HepG2 (cell line): Measurements from ENCODE around the gene MYO3B. TPM values are rescaled to one million over a fixed set of nuclear protein-coding genes. Genes with fewer than 3 reads are reported as not detected.

Experiments
- ATAC-seq: fragments of 200-7000 bp; cut with Tn5 transposase; 3 replicates; pipeline ENCODE4 v1.9.1; 2020; ENCODE audit warnings: mild to moderate bottlenecking, moderate library complexity
- BruUV-seq: library from RNA; stranded (reverse); fragments of 400-500 nt; replicated peaks from 2 replicates; lab custom pipeline; 2021; lab: Mats Ljungman, UMichigan
- CTCF ChIA-PET: fragments of 300-600 bp; formaldehyde crosslinking; extraction: SDS; loops from one replicate; lab custom pipeline; 2021; ENCODE audit warnings: low total read pairs, inconsistent platforms, low intra/inter-chr PET ratio; lab: Yijun Ruan, JAX
- POLR2A ChIA-PET: fragments of 350-600 bp; sonication (Branson Sonifier 250); formaldehyde crosslinking; loops from one replicate; lab custom pipeline; 2020; ENCODE audit warnings: antibody characterized with exemption, inconsistent platforms; lab: Yijun Ruan, JAX
- DNase-seq: peaks from one replicate; pipeline ENCODE4 v3.0.0-alpha.2; 2015; ENCODE audit warnings: low spot score
- FAIRE-seq: peaks from 3 replicates; lab custom pipeline; 2011; peaks lifted over from hg19 to GRCh38; lab: Jason Lieb, UNC
- H2AFZ ChIP-seq: one replicate; pipeline ENCODE4 v1.6.1; 2011; ENCODE audit warnings: low read length, inconsistent platforms
- H3K27ac ChIP-seq: fragments of 300-600 bp; 3 replicates; pipeline ENCODE4 v1.8.0; 2011; ENCODE audit warnings: mixed run types, mild to moderate bottlenecking, mixed read lengths, low read length, inconsistent platforms; ENCODE audit not compliant: insufficient read depth; ENCODE audit errors: extremely low read length
- H3K27me3 ChIP-seq, 2 experiments: fragments of 200-600 bp in 1 of 2; 2 replicates in 1 of 2; 3 replicates in 1 of 2; pipeline versions ENCODE4 v1.6.0 to v1.8.0; 2011; ENCODE audit warnings: low read length in 2 of 2, mild to moderate bottlenecking in 2 of 2, moderate library complexity in 2 of 2, inconsistent platforms in 1 of 2; ENCODE audit not compliant: insufficient read depth in 2 of 2, control insufficient read depth in 1 of 2
- H3K36me3 ChIP-seq, 2 experiments: fragments of 200-600 bp in 1 of 2; replicated peaks in 1 of 2; 2 replicates in 1 of 2; 3 replicates in 1 of 2; pipeline versions ENCODE4 v1.5.1 to v1.8.0; 2011; ENCODE audit warnings: low read length in 2 of 2, inconsistent platforms in 1 of 2; ENCODE audit not compliant: insufficient read depth in 2 of 2, control insufficient read depth in 1 of 2
- H3K4me1 ChIP-seq: 2 replicates; pipeline ENCODE4 v1.5.1; 2012; ENCODE audit warnings: low read length, inconsistent platforms; ENCODE audit not compliant: insufficient read depth
- H3K4me2 ChIP-seq: 2 replicates; pipeline ENCODE4 v1.6.0; 2011; ENCODE audit warnings: low read depth, low read length, inconsistent platforms
- H3K4me3 ChIP-seq, 3 experiments: fragments of 200-600 bp in 1 of 3; sonication (generic), shearing (Covaris generic) in 1 of 3; replicated peaks in 1 of 3; 2 replicates each; pipeline ENCODE4 v1.5.1; 2011 to 2016; ENCODE audit warnings: low read length in 3 of 3, inconsistent platforms in 2 of 3, low read depth in 2 of 3, mild to moderate bottlenecking in 2 of 3, control low read depth in 1 of 3, mixed read lengths in 1 of 3; ENCODE audit not compliant: insufficient read depth in 1 of 3
- H3K79me2 ChIP-seq: one replicate; pipeline ENCODE4 v1.6.1; 2011; ENCODE audit warnings: low read length, inconsistent platforms; ENCODE audit not compliant: insufficient read depth
- H3K9ac ChIP-seq: 2 replicates; pipeline ENCODE4 v1.6.0; 2011; ENCODE audit warnings: mild to moderate bottlenecking, low read depth, low read length, inconsistent platforms; ENCODE audit not compliant: insufficient read depth
- H3K9me3 ChIP-seq: 2 replicates; pipeline ENCODE4 v1.5.1; 2012; ENCODE audit warnings: mild to moderate bottlenecking, low read length
- H4K20me1 ChIP-seq: 2 replicates; pipeline ENCODE4 v1.6.0; 2011; ENCODE audit warnings: inconsistent platforms, mild to moderate bottlenecking, low read length, moderate library complexity; ENCODE audit not compliant: insufficient read depth
- ATM ChIP-seq: fragments of 450-650 bp; IDR thresholded peaks from 2 replicates; pipeline ENCODE4 v1.7.1; 2017; ENCODE audit warnings: mild to moderate bottlenecking, borderline replicate concordance
- CBX1 ChIP-seq: IDR thresholded peaks from one replicate; pipeline ENCODE4 v1.6.1; 2016; ENCODE audit warnings: antibody characterized with exemption, low read depth
- CREM ChIP-seq, 2 experiments: sonication (generic) in 1 of 2; formaldehyde crosslinking in 1 of 2; IDR thresholded peaks; 2 replicates each; pipeline versions ENCODE4 v1.4.0 to v1.6.1; 2016 to 2020; ENCODE audit warnings: antibody characterized with exemption in 1 of 2, mild to moderate bottlenecking in 1 of 2, missing genetic modification reagents in 1 of 2
- FOSL1 ChIP-seq: sonication (generic); formaldehyde crosslinking; IDR thresholded peaks from 2 replicates; pipeline ENCODE4 v1.9.0; 2021; ENCODE audit warnings: missing genetic modification reagents, borderline replicate concordance
- HOXA3 ChIP-seq: sonication (generic); formaldehyde crosslinking; IDR thresholded peaks from 2 replicates; pipeline ENCODE4 v1.5.0; 2020; ENCODE audit warnings: missing genetic modification reagents
- RBM22 ChIP-seq: fragments of 200-400 bp; formaldehyde crosslinking; optimal IDR thresholded peaks from 2 replicates; pipeline ENCODE3; 2017; ENCODE audit warnings: mild to moderate bottlenecking, low read length, moderate library complexity
- ZBTB3 ChIP-seq: sonication (generic); formaldehyde crosslinking; IDR thresholded peaks from 2 replicates; pipeline ENCODE4 v1.4.0; 2020; ENCODE audit warnings: low read depth, mild to moderate bottlenecking, moderate library complexity, missing genetic modification reagents, borderline replicate concordance
- ZNF224 ChIP-seq: sonication (generic); formaldehyde crosslinking; IDR thresholded peaks from 2 replicates; pipeline ENCODE4 v1.5.0; 2020; ENCODE audit warnings: mild to moderate bottlenecking, missing genetic modification reagents
- ZNF263 ChIP-seq: sonication (generic); formaldehyde crosslinking; IDR thresholded peaks from 2 replicates; pipeline ENCODE4 v1.4.0; 2020; ENCODE audit warnings: missing genetic modification reagents
- ZNF296 ChIP-seq: sonication (generic); formaldehyde crosslinking; conservative IDR thresholded peaks from 2 replicates; pipeline ENCODE4 v1.5.0; 2020; ENCODE audit warnings: mild to moderate bottlenecking, missing genetic modification reagents
- ZNF605 ChIP-seq: sonication (generic); formaldehyde crosslinking; IDR thresholded peaks from 2 replicates; pipeline ENCODE4 v1.8.0; 2022; ENCODE audit warnings: mild to moderate bottlenecking, missing genetic modification reagents
- ZNF879 ChIP-seq: sonication (generic); formaldehyde crosslinking; IDR thresholded peaks from 2 replicates; pipeline ENCODE4 v1.8.1; 2023; ENCODE audit warnings: missing genetic modification reagents
- WGBS: methylation state at CpG from one replicate; pipeline ENCODE4 v1.1.6; 2017; ENCODE audit warnings: low lambda C conversion rate; 5-methylcytosine and 5-hydroxymethylcytosine counted together
- in situ Hi-C: cut with HindIII; loops from 2 replicates; pipeline ENCODE4 v1.10.0; 2017; ENCODE audit warnings: low pct_unique_long_range_greater_than_20kb; ENCODE audit not compliant: extremely low pct_ligation_motif_present
- intact Hi-C: fragments of 100-400 bp; cut with micrococcal nuclease; formaldehyde crosslinking; loops from one replicate; pipeline ENCODE4 v1.10.0; 2022; ENCODE audit not compliant: unreplicated experiment
- polyA plus RNA-seq, 8 experiments: library from polyadenylated mRNA; depleted of rRNA in 3 of 8; stranded (reverse) in 7 of 8; unstranded in 1 of 8; fragments of >200 nt; fragmentation: Illumina TruSeq in 4 of 8; extraction: Trizol in 4 of 8; gene quantifications; 2 replicates each; pipeline versions ENCODE4 v1.2.1 to v1.2.3, GENCODE V29; 2011 to 2016; ENCODE audit warnings: low read depth in 4 of 8, missing spikeins in 1 of 8, mixed read lengths in 1 of 8; ENCODE audit not compliant: insufficient read depth in 1 of 8
- total RNA-seq, 5 experiments: library from RNA; depleted of rRNA; stranded (reverse); fragments of >200 nt; fragmentation: Illumina TruSeq; extraction: Trizol; gene quantifications; 2 replicates each; pipeline ENCODE4 v1.2.3, GENCODE V29; 2016; ENCODE audit warnings: low read depth in 1 of 5
- TF ChIP-seq, protein P1 (sequence below): sonication (generic); formaldehyde crosslinking; IDR thresholded peaks from 2 replicates; pipeline ENCODE4 v1.9.0; 2021; ENCODE audit warnings: mild to moderate bottlenecking, missing genetic modification reagents

Gene MYO3B
- total and polyA plus RNA-seq, 2 of the 13 experiments (the other 11 are each of a cell fraction or from before 2014, with no cell fraction given), result 0.01 TPM; not detected in 1

DNA sequence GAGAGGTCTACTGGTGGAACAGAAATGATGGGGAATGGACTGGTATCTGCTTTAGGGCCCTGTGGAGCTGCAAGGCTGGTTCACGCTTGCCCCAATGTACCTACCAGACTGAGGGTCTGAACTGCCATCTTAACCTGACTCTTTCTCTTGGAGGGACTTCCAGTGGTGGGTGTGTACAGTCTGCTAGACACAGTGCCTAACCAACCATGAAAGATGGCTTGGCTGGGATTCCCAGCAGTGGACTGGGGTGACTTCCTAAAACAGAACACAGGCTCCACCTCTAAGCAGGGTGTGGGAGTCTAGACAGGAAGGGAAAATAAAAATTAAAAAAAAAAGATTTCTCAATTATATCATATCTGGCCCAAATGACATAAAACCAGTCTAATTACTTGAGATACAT is 25.5 kb upstream of the MYO3B start:
- H4K20me1 ChIP-seq, result no peaks in the 10 kb centered on the region
- ChIA-PET CTCF (no interaction called here), POLR2A (no interaction called here)
- intact Hi-C loops (no loop called here), in situ Hi-C loops (no loop called here)
- H3K4me1 ChIP-seq, result peaks cover 22% of the 10 kb centered on the region
- no peak overlapping the region for H3K27ac ChIP-seq
- no peaks in the 10 kb centered on the region for H3K9me3 ChIP-seq
- no peak for ATAC-seq
- H3K79me2 ChIP-seq, result no peaks in the 10 kb centered on the region
- no peak overlapping the region for H3K4me3 ChIP-seq
- no peak overlapping the region for H3K9ac ChIP-seq
- no peak overlapping the region for H3K4me2 ChIP-seq
- FAIRE-seq, result no peak
- WGBS, result 47% methylated on average over 1 of the region's 1 CpG
- BruUV-seq, result no TSS peak
- TF ChIP-seq ZBTB3 (CRISPR knock-in tag) (no peak), ZNF224 (no peak)
- DNase-seq, result no peak
- H3K27me3 ChIP-seq, result peaks cover 0 to 3% of the 10 kb centered on the region in 2 experiments; a peak in 2 of 5 replicates
- no peaks in the 10 kb centered on the region for H3K36me3 ChIP-seq
- H2AFZ ChIP-seq, result no peak overlapping the region

DNA sequence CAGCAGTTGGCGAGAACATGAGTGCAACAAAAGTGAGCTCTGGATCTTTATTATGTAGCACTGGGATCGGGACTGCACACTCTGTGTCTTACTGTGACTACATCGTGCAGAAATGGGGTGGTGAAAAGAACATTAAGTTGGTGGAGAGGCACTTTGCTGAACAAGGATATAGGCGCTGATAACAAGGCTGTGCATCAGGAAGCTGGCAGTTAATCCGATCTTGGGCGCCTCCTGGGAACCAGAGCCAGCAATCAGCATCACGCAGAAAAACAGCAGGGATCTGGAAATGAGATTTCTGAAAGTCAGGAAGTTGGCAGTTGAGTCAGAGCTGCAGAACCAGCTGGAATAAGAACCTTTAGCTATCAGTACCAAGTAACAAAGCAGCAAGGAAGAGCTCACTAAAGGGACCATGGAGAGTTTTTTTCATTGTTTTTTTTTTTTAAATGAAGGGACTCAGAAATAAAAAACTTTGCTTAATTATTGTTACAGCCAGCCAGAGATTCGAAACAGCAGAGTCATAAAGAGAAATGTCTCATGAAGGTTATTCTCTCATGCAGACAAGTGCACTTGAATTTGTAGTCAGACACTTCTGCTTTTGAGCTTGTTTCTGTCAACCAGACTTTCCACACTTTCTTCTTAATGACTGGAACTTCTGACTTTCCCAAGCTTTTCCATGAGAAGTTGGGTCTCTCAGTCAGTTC is 22.8 kb upstream of the MYO3B start:
- H4K20me1 ChIP-seq, result no peaks in the 10 kb centered on the region
- no peaks in the 10 kb centered on the region for H3K36me3 ChIP-seq
- FAIRE-seq (no peak), DNase-seq (no peak), ATAC-seq (no peak)
- H3K4me2 ChIP-seq, result no peak overlapping the region
- no peaks in the 10 kb centered on the region for H3K9me3 ChIP-seq
- peaks cover 27% of the 10 kb centered on the region for H3K4me1 ChIP-seq
- no TSS peak for BruUV-seq
- no peaks in the 10 kb centered on the region for H3K79me2 ChIP-seq
- no peak overlapping the region for H3K4me3 ChIP-seq
- WGBS, result 42% methylated on average over 8 of the region's 8 CpGs
- ChIA-PET POLR2A (interaction anchor here (1.4 kb wide), 1 partner anchor 13 kb away, joined by 3 read pairs; no protein-coding TSS in a partner anchor), CTCF (no interaction called here)
- no peak overlapping the region for H3K27ac ChIP-seq
- in situ Hi-C loops (no loop called here), intact Hi-C loops (no loop called here)
- H2AFZ ChIP-seq, result no peak overlapping the region
- peaks cover 0 to 3% of the 10 kb centered on the region in 2 experiments; a peak in 3 of 5 replicates for H3K27me3 ChIP-seq
- H3K9ac ChIP-seq, result no peak overlapping the region
- TF ChIP-seq FOSL1 (no peak), ZNF879 (no peak), CREM (IDR thresholded peaks at IDR 0.05) (no peak), CREM (CRISPR knock-in tag; IDR thresholded peaks at IDR 0.05) (no peak), ZNF296 (CRISPR knock-in tag) (no peak), CBX1 (no peak), ZNF605 (CRISPR knock-in tag) (no peak), ATM (no peak), RBM22 (no peak), HOXA3 (CRISPR knock-in tag) (no peak), ZNF263 (CRISPR knock-in tag) (no peak)
- TF ChIP-seq, protein P1, sequence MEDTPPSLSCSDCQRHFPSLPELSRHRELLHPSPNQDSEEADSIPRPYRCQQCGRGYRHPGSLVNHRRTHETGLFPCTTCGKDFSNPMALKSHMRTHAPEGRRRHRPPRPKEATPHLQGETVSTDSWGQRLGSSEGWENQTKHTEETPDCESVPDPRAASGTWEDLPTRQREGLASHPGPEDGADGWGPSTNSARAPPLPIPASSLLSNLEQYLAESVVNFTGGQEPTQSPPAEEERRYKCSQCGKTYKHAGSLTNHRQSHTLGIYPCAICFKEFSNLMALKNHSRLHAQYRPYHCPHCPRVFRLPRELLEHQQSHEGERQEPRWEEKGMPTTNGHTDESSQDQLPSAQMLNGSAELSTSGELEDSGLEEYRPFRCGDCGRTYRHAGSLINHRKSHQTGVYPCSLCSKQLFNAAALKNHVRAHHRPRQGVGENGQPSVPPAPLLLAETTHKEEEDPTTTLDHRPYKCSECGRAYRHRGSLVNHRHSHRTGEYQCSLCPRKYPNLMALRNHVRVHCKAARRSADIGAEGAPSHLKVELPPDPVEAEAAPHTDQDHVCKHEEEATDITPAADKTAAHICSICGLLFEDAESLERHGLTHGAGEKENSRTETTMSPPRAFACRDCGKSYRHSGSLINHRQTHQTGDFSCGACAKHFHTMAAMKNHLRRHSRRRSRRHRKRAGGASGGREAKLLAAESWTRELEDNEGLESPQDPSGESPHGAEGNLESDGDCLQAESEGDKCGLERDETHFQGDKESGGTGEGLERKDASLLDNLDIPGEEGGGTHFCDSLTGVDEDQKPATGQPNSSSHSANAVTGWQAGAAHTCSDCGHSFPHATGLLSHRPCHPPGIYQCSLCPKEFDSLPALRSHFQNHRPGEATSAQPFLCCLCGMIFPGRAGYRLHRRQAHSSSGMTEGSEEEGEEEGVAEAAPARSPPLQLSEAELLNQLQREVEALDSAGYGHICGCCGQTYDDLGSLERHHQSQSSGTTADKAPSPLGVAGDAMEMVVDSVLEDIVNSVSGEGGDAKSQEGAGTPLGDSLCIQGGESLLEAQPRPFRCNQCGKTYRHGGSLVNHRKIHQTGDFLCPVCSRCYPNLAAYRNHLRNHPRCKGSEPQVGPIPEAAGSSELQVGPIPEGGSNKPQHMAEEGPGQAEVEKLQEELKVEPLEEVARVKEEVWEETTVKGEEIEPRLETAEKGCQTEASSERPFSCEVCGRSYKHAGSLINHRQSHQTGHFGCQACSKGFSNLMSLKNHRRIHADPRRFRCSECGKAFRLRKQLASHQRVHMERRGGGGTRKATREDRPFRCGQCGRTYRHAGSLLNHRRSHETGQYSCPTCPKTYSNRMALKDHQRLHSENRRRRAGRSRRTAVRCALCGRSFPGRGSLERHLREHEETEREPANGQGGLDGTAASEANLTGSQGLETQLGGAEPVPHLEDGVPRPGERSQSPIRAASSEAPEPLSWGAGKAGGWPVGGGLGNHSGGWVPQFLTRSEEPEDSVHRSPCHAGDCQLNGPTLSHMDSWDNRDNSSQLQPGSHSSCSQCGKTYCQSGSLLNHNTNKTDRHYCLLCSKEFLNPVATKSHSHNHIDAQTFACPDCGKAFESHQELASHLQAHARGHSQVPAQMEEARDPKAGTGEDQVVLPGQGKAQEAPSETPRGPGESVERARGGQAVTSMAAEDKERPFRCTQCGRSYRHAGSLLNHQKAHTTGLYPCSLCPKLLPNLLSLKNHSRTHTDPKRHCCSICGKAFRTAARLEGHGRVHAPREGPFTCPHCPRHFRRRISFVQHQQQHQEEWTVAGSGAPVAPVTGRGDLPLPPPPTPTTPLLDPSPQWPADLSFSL (CRISPR knock-in tag), result no peak
